Transverse colon (tissue), 4 donors: ENCODE measurements around the gene RNF187. TPM values are rescaled to one million over a fixed set of nuclear protein-coding genes. Genes with fewer than 3 reads are reported as not detected.

ENCODE experiments used
- DNase-seq: peaks from one replicate; pipeline ENCODE4 v3.0.0-alpha.2; 2019
- H3K27ac ChIP-seq, 4 donors: fragments of 200-600 bp; sonication (generic); 2 replicates each; pipeline ENCODE4 v1.5.1; 2016 to 2018; ENCODE audit warnings: inconsistent platforms in 4 of 4
- H3K27me3 ChIP-seq: fragments of 200-600 bp; sonication (generic); 2 replicates; pipeline ENCODE4 v1.5.1; 2017; ENCODE audit warnings: inconsistent platforms
- H3K36me3 ChIP-seq, 4 donors: fragments of 200-600 bp; sonication (generic); 2 replicates each; pipeline ENCODE4 v1.5.1; 2017 to 2019; ENCODE audit warnings: inconsistent platforms in 4 of 4
- H3K4me1 ChIP-seq, 4 donors: fragments of 200-600 bp; sonication (generic); 2 replicates each; pipeline ENCODE4 v1.5.1; 2017 to 2020; ENCODE audit warnings: inconsistent platforms in 4 of 4
- H3K4me3 ChIP-seq, 4 donors: fragments of 200-600 bp; sonication (generic); 1 replicate in 1 of 4; 2 replicates in 3 of 4; pipeline versions ENCODE4 v1.5.1 to v1.6.1; 2017 to 2019; ENCODE audit warnings: inconsistent platforms in 4 of 4
- H3K9me3 ChIP-seq, 2 donors: fragments of 200-600 bp; sonication (generic); 2 replicates each; pipeline ENCODE4 v1.5.1; 2017 to 2019; ENCODE audit warnings: inconsistent platforms in 2 of 2
- CTCF ChIP-seq, 5 experiments: fragments of 200-600 bp in 3 of 5; fragments of 450-650 bp in 2 of 5; sonication (generic) in 3 of 5; IDR thresholded peaks; 1 replicate in 2 of 5; 2 replicates in 3 of 5; pipeline ENCODE4 v1.5.1; 2016 to 2017; ENCODE audit warnings: antibody characterized with exemption in 5 of 5, inconsistent platforms in 3 of 5, mild to moderate bottlenecking in 2 of 5, moderate library complexity in 1 of 5
- EP300 ChIP-seq: sonication (generic); formaldehyde crosslinking; IDR thresholded peaks from one replicate; pipeline ENCODE4 v1.6.1; 2017; ENCODE audit warnings: antibody characterized with exemption, low read depth
- POLR2A ChIP-seq: fragments of 450-650 bp; IDR thresholded peaks from one replicate; pipeline ENCODE4 v1.6.1; 2016; ENCODE audit warnings: antibody characterized with exemption, mild to moderate bottlenecking, moderate library complexity
- POLR2AphosphoS5 ChIP-seq, 3 donors: sonication (generic); formaldehyde crosslinking; IDR thresholded peaks; one replicate each; pipeline ENCODE4 v1.6.1; 2016; ENCODE audit warnings: antibody characterized with exemption in 3 of 3
- WGBS, 2 donors: methylation state at CpG; one replicate each; pipeline ENCODE4 v1.1.5; 2018; ENCODE audit warnings: low coverage in 1 of 2; 5-methylcytosine and 5-hydroxymethylcytosine counted together
- in situ Hi-C, 4 donors: fragments of 200-750 bp; cut with MboI; loops; one replicate each; pipeline versions ENCODE4 v1.15.0 to v1.15.1; 2017; ENCODE audit warnings: low sequenced_read_pairs in 3 of 4, low pct_ligation_motif_present in 1 of 4, low pct_unique_long_range_greater_than_20kb in 1 of 4
- intact Hi-C: fragments of 100-400 bp; cut with DNase I; formaldehyde crosslinking; loops from one replicate; pipeline ENCODE4 v1.15.1; 2023; ENCODE audit warnings: low total_unique reads
- total RNA-seq, 4 donors: library from RNA; depleted of rRNA; stranded (reverse); fragments of >200 nt; gene quantifications; one replicate each; pipeline ENCODE4 v1.1.0, GENCODE V29; 2016

RNF187 gene
- total RNA-seq, 4 donors from 2014 or later, result 13.8 to 110 (median 27.1) TPM

- Histone ChIP-seq H3K9me3 (no peaks in the 10 kb centered on the region), H3K27me3 (no peaks in the 10 kb centered on the region), H3K27ac (no peak overlapping the region), H3K36me3 (peaks cover 0 to 22% (median 7%) of the 10 kb centered on the region in 4 donors), H3K4me3 (no peak overlapping the region), H3K4me1 (peaks cover 0 to under 1% (median 0%) of the 10 kb centered on the region in 4 donors)
- intact Hi-C loops, result no loop called here
- 93 to 100% methylated on average over 1 to 15 of the region's 15 CpGs for WGBS, 2 donors
- TF ChIP-seq POLR2AphosphoS5 (IDR thresholded peaks at IDR 0.05), result no peak
- TF ChIP-seq POLR2A, result no peak
- TF ChIP-seq EP300, result no peak
- no peak for TF ChIP-seq CTCF (IDR thresholded peaks at IDR 0.05)
- no peak for DNase-seq
- in situ Hi-C loops, result no loop called here
Measured at GRCh38 chr1:228494970-228495853, 8.0 kb downstream of the RNF187 start.

GRCh38 chr1:228496084-228496483, 8.9 kb downstream of the RNF187 start:
- H3K36me3 ChIP-seq, result peaks cover 0 to 21% (median 7%) of the 10 kb centered on the region in 4 donors
- H3K9me3 ChIP-seq, result no peaks in the 10 kb centered on the region
- H3K4me1 ChIP-seq, result peaks cover 0 to 6% (median under 1%) of the 10 kb centered on the region in 4 donors
- TF ChIP-seq EP300 (no peak), POLR2A (no peak), CTCF (IDR thresholded peaks at IDR 0.05) (no peak), POLR2AphosphoS5 (IDR thresholded peaks at IDR 0.05) (no peak)
- WGBS, 2 donors, result 89 to 95% methylated on average over 3 to 4 of the region's 4 CpGs
- H3K27ac ChIP-seq, result no peak overlapping the region
- no peak for DNase-seq
- no peaks in the 10 kb centered on the region for H3K27me3 ChIP-seq
- no peak overlapping the region for H3K4me3 ChIP-seq
- intact Hi-C loops, result no loop called here
- in situ Hi-C loops, result no loop called here

- 53 to 73% methylated on average over 3 of the region's 3 CpGs for WGBS, 2 donors
- no peaks in the 10 kb centered on the region for H3K9me3 ChIP-seq
- H3K36me3 ChIP-seq, result peaks cover 0 to 21% (median 6%) of the 10 kb centered on the region in 4 donors
- intact Hi-C loops, result no loop called here
- in situ Hi-C loops, result no loop called here
- no peak overlapping the region for H3K27ac ChIP-seq
- peaks cover 0 to 10% (median 2%) of the 10 kb centered on the region in 4 donors for H3K4me1 ChIP-seq
- H3K27me3 ChIP-seq, result no peaks in the 10 kb centered on the region
- no peak for DNase-seq
- no peak for TF ChIP-seq CTCF (IDR thresholded peaks at IDR 0.05)
- TF ChIP-seq POLR2A, result no peak
- TF ChIP-seq EP300, result no peak
- TF ChIP-seq POLR2AphosphoS5 (IDR thresholded peaks at IDR 0.05), result no peak
- no peak overlapping the region for H3K4me3 ChIP-seq
Measured at GRCh38 chr1:228496494-228496893, 9.3 kb downstream of the RNF187 start.

GRCh38 chr1:228497206-228497605, 10.0 kb downstream of the RNF187 start:
- intact Hi-C loops, result no loop called here
- Histone ChIP-seq H3K27ac (no peak overlapping the region), H3K4me3 (no peak overlapping the region), H3K9me3 (no peaks in the 10 kb centered on the region), H3K27me3 (no peaks in the 10 kb centered on the region), H3K4me1 (peaks cover 0 to 10% (median 2%) of the 10 kb centered on the region in 4 donors), H3K36me3 (peaks cover 0 to 21% (median 5%) of the 10 kb centered on the region in 4 donors)
- no peak for TF ChIP-seq EP300
- TF ChIP-seq POLR2A, result no peak
- no peak for TF ChIP-seq CTCF (IDR thresholded peaks at IDR 0.05)
- TF ChIP-seq POLR2AphosphoS5 (IDR thresholded peaks at IDR 0.05), result no peak
- DNase-seq, result no peak
- WGBS, 2 donors, result 70 to 91% methylated on average over 3 to 5 of the region's 5 CpGs
- in situ Hi-C loops, result no loop called here
